ENCODE measurements around the gene SLC35E1. TPM values are rescaled to one million over a fixed set of nuclear protein-coding genes. Genes with fewer than 3 reads are reported as not detected.

Gene SLC35E1
- total RNA-seq, 2 donors from 2014 or later, result 26.6 to 30.6 TPM

DNA sequence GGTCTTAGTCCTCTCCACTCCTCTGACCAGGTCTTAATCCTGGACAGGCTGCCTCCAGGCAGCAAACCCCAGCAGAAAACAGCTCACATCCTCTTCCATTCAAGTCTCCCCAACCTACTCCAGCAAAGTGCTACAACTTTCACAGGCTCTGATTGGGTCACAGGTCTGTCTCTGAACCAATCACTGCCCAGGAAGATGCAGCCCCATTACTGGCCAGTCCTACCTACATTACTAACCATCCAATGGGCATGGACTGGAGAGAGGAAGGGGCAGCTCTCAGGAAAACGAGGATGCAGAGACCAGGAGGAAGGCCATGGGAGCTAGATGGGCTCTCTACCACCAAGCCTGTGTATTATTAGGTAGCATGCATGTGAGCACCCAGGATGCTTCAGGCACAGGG lies 43.6 kb upstream of the SLC35E1 start:
- TF ChIP-seq, protein P1, sequence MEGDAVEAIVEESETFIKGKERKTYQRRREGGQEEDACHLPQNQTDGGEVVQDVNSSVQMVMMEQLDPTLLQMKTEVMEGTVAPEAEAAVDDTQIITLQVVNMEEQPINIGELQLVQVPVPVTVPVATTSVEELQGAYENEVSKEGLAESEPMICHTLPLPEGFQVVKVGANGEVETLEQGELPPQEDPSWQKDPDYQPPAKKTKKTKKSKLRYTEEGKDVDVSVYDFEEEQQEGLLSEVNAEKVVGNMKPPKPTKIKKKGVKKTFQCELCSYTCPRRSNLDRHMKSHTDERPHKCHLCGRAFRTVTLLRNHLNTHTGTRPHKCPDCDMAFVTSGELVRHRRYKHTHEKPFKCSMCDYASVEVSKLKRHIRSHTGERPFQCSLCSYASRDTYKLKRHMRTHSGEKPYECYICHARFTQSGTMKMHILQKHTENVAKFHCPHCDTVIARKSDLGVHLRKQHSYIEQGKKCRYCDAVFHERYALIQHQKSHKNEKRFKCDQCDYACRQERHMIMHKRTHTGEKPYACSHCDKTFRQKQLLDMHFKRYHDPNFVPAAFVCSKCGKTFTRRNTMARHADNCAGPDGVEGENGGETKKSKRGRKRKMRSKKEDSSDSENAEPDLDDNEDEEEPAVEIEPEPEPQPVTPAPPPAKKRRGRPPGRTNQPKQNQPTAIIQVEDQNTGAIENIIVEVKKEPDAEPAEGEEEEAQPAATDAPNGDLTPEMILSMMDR (conservative IDR thresholded peaks at IDR 0.05), result no peak
- no peaks in the 10 kb centered on the region for H3K27me3 Mint-ChIP-seq (ENCODE audit: insufficient read depth)
- H3K4me1 ChIP-seq (ENCODE audit: control insufficient read depth, insufficient read depth, low read length), result no peaks in the 10 kb centered on the region
- H3K27ac Mint-ChIP-seq, result no peak overlapping the region
- WGBS, 2 experiments (ENCODE audit: insufficient coverage in 1 of 2, insufficient read length in 1 of 2), result 75 to 80% methylated on average over 1 of the region's 1 CpG
- DNase-seq, result peak; percentile 70
- no peaks in the 10 kb centered on the region for H3K27me3 ChIP-seq (ENCODE audit: control insufficient read depth, insufficient read depth, low read length, poor library complexity, severe bottlenecking)
- no peak overlapping the region for H3K27ac ChIP-seq (ENCODE audit: low read depth, low read length)
- no peaks in the 10 kb centered on the region for H3K9me3 Mint-ChIP-seq
- peaks cover 35% of the 10 kb centered on the region for H3K4me1 Mint-ChIP-seq
- peaks cover under 1% of the 10 kb centered on the region for H3K36me3 ChIP-seq (ENCODE audit: control insufficient read depth, insufficient read depth, low read length)
- H3K4me3 ChIP-seq (ENCODE audit: low read length), result no peak overlapping the region
- H3K9me3 ChIP-seq (ENCODE audit: control insufficient read depth, low read length), result no peaks in the 10 kb centered on the region
- H3K36me3 Mint-ChIP-seq (ENCODE audit: low read depth), result no peaks in the 10 kb centered on the region
- no peak overlapping the region for H3K4me3 Mint-ChIP-seq
- H3K9ac ChIP-seq (ENCODE audit: extremely low read depth, low read length, poor library complexity, severe bottlenecking), result no peak overlapping the region

DNA sequence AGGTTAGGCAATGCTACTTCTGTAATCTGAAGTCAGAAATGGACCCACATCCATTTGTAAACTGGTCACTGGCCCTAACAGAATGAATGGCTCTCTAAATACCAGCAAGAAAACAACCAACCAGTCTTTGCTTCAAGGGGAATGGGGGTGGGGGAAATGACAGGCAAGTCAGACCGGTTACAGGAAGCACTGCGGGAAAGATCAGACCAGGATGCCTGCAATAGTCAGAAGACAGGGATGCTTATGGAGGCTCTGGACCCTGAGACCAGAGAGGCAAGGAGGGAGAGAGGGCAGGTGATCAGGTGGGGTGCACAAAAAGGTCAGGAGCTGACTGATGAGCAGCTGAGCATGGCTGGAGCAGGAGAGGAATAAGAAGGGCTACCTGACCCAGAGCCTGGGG lies 42.7 kb upstream of the SLC35E1 start:
- Histone ChIP-seq H3K9me3 (ENCODE audit: control insufficient read depth, low read length) (no peaks in the 10 kb centered on the region), H3K4me3 (ENCODE audit: low read length) (no peak overlapping the region), H3K27ac (ENCODE audit: low read depth, low read length) (no peak overlapping the region), H3K27me3 (ENCODE audit: control insufficient read depth, insufficient read depth, low read length, poor library complexity, severe bottlenecking) (no peaks in the 10 kb centered on the region), H3K36me3 (ENCODE audit: control insufficient read depth, insufficient read depth, low read length) (no peaks in the 10 kb centered on the region), H3K4me1 (ENCODE audit: control insufficient read depth, insufficient read depth, low read length) (no peaks in the 10 kb centered on the region), H3K9ac (ENCODE audit: extremely low read depth, low read length, poor library complexity, severe bottlenecking) (no peak overlapping the region)
- TF ChIP-seq, protein P1 (conservative IDR thresholded peaks at IDR 0.05), result no peak
- DNase-seq, result no peak
- Mint-ChIP-seq H3K27me3 (ENCODE audit: insufficient read depth) (no peaks in the 10 kb centered on the region), H3K27ac (no peak overlapping the region), H3K4me1 (peaks cover 30% of the 10 kb centered on the region), H3K36me3 (ENCODE audit: low read depth) (no peaks in the 10 kb centered on the region), H3K4me3 (no peak overlapping the region), H3K9me3 (no peaks in the 10 kb centered on the region)
- 66% methylated on average over 2 of the region's 2 CpGs for WGBS, 2 experiments (ENCODE audit: insufficient coverage in 1 of 2, insufficient read length in 1 of 2)

DNA sequence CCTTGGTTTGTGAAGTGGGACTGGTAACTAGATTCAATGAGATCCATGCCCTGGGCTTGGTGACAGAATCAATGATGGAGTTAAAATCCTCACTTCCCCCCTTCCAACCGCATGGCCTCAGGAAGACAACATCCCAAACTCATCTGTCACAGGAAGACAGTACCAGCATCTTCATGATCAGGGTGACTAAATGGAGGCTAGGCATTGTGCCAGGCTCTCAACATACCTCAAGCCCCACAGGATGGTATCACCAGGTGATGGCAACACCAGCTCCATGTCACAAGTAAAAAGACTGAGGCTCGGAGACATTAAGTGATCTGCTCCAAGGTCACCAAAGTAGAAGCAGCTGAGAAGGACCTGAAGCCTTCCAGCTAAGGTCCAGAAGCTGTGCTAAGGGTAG lies 41.6 kb upstream of the SLC35E1 start:
- Mint-ChIP-seq H3K27me3 (ENCODE audit: insufficient read depth) (no peaks in the 10 kb centered on the region), H3K9me3 (no peaks in the 10 kb centered on the region), H3K4me3 (no peak overlapping the region), H3K36me3 (ENCODE audit: low read depth) (no peaks in the 10 kb centered on the region), H3K4me1 (peaks cover 25% of the 10 kb centered on the region), H3K27ac (no peak overlapping the region)
- Histone ChIP-seq H3K27ac (ENCODE audit: low read depth, low read length) (no peak overlapping the region), H3K4me1 (ENCODE audit: control insufficient read depth, insufficient read depth, low read length) (no peaks in the 10 kb centered on the region), H3K27me3 (ENCODE audit: control insufficient read depth, insufficient read depth, low read length, poor library complexity, severe bottlenecking) (no peaks in the 10 kb centered on the region), H3K4me3 (ENCODE audit: low read length) (no peak overlapping the region), H3K9me3 (ENCODE audit: control insufficient read depth, low read length) (no peaks in the 10 kb centered on the region), H3K9ac (ENCODE audit: extremely low read depth, low read length, poor library complexity, severe bottlenecking) (no peak overlapping the region), H3K36me3 (ENCODE audit: control insufficient read depth, insufficient read depth, low read length) (no peaks in the 10 kb centered on the region)
- TF ChIP-seq, protein P1 (conservative IDR thresholded peaks at IDR 0.05), result no peak
- WGBS, 2 experiments (ENCODE audit: insufficient coverage in 1 of 2, insufficient read length in 1 of 2), result 95 to 100% methylated on average over 2 of the region's 2 CpGs
- no peak for DNase-seq
